RWPE1 (cell line): ENCODE data around the gene MPP3.

ENCODE experiments used
- CTCF ChIA-PET: fragments of 350-600 bp; sonication (Branson Sonifier 250); formaldehyde crosslinking; extraction: SDS; loops from one replicate; lab custom pipeline; 2021; lab: Yijun Ruan, JAX
- POLR2A ChIA-PET: fragments of 400-600 bp; formaldehyde crosslinking; extraction: SDS; loops from one replicate; lab custom pipeline; 2020; ENCODE audit warnings: antibody characterized with exemption; ENCODE audit not compliant: low non-redundant PET; lab: Yijun Ruan, JAX
- DNase-seq: peaks from one replicate; pipeline ENCODE4 v3.0.0; 2012; ENCODE audit warnings: low spot score
- H3K27ac ChIP-seq: fragments of 450-650 bp; 2 replicates; pipeline ENCODE4 v1.5.1; 2017
- CTCF ChIP-seq: fragments of 450-650 bp; conservative IDR thresholded peaks from 2 replicates; pipeline ENCODE4 v1.5.1; 2017; ENCODE audit warnings: low read depth, mild to moderate bottlenecking

The MPP3 gene

GRCh38 chr17:43758497-43759174 is 74.3 kb downstream of the MPP3 start, which contains the start of gene SOST:
TSS of gene SOST (minus strand) at chr17:43758791. CDS start at chr17:43758741, 50 bp downstream.
- DNase-seq = no peak
- POLR2A ChIA-PET = no interaction called here
- TF ChIP-seq CTCF = no peak
- CTCF ChIA-PET = interaction anchor here (1.7 to 7.6 kb wide), 2 partner anchors 11 to 63 kb away, joined by 6 to 181 read pairs; no protein-coding TSS in a partner anchor
- H3K27ac ChIP-seq = peak within 1 kb of the TSS; percentile 43

- CTCF ChIA-PET = interaction anchor here (7.6 kb wide), 1 partner anchor 62 kb away, joined by 181 read pairs; no protein-coding TSS in a partner anchor
- POLR2A ChIA-PET = no interaction called here
Measured at GRCh38 chr17:43758086-43758485, 74.9 kb downstream of the MPP3 start.

GRCh38 chr17:43757171-43757660 is 75.7 kb downstream of the MPP3 start:
- TF ChIP-seq CTCF = no peak
- POLR2A ChIA-PET = no interaction called here
- H3K27ac ChIP-seq = no peak overlapping the region
- no peak for DNase-seq
- CTCF ChIA-PET = interaction anchor here (0.5 to 7.6 kb wide), 2 partner anchors 20 to 61 kb away, joined by 3 to 181 read pairs; no protein-coding TSS in a partner anchor

More at GRCh38 chr17:43758086-43758485, 74.9 kb downstream of the MPP3 start:
- H3K27ac ChIP-seq = no peak overlapping the region
- no peak for DNase-seq
- no peak for TF ChIP-seq CTCF

GRCh38 chr17:43756201-43756600 is 76.7 kb downstream of the MPP3 start:
- no peak overlapping the region for H3K27ac ChIP-seq
- no peak for DNase-seq
- CTCF ChIA-PET = no interaction called here
- no peak for TF ChIP-seq CTCF
- POLR2A ChIA-PET = interaction anchor here (0.6 kb wide), 1 partner anchor 126 kb away, joined by 4 read pairs; no protein-coding TSS in a partner anchor

- TF ChIP-seq CTCF = no peak
- ChIA-PET CTCF (no interaction called here), POLR2A (no interaction called here)
- H3K27ac ChIP-seq = no peak overlapping the region
- no peak for DNase-seq
Measured at GRCh38 chr17:43755389-43755875, 77.5 kb downstream of the MPP3 start.

- no peak overlapping the region for H3K27ac ChIP-seq
- ChIA-PET POLR2A (no interaction called here), CTCF (interaction anchor here (0.7 kb wide), 1 partner anchor 54 kb away, joined by 5 read pairs; no protein-coding TSS in a partner anchor)
- no peak for TF ChIP-seq CTCF
- no peak for DNase-seq
Measured at GRCh38 chr17:43754947-43755346, 78.0 kb downstream of the MPP3 start.
